Measurements from ENCODE around the gene IMPA2. TPM values are rescaled to one million over a fixed set of nuclear protein-coding genes. Genes with fewer than 3 reads are reported as not detected.

The IMPA2 gene
- polyA plus RNA-seq, 1 donor = 34.8 TPM

DNA sequence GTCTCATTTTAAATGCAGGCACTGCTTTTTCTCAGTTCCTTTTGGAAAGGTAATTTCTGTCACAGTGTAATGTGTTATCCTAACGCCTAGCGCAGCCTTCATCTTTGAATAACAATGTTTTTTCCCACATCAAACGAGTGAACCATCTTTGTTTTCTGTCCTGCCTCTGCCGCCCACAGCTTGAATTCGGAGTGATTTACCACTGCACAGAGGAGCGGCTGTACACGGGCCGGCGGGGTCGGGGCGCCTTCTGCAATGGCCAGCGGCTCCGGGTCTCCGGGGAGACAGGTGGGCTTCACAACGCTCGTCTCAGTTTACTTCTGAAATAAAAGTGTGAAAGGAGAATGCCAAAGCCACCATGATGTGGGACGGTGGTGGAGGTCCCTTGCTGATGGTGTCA is 32.8 kb downstream of the IMPA2 start:
- Histone ChIP-seq H3K27me3 (ENCODE audit: control insufficient read depth, insufficient read depth, low read length) (no peaks in the 10 kb centered on the region), H3K36me3 (ENCODE audit: control insufficient read depth, insufficient read depth, low read length) (peaks cover 40% of the 10 kb centered on the region), H3K9me3 (ENCODE audit: control insufficient read depth, low read depth, low read length) (no peaks in the 10 kb centered on the region), H3K27ac (ENCODE audit: low read length) (peak overlapping the region; percentile 65), H3K4me3 (ENCODE audit: low read length) (no peak overlapping the region), H3K4me1 (ENCODE audit: control insufficient read depth, insufficient read depth, low read length) (peaks cover 27% of the 10 kb centered on the region)
- no peak for DNase-seq
- no CpG with 5 or more reads among the region's 17 CpGs for WGBS (ENCODE audit: insufficient coverage, low lambda C conversion rate)

DNA sequence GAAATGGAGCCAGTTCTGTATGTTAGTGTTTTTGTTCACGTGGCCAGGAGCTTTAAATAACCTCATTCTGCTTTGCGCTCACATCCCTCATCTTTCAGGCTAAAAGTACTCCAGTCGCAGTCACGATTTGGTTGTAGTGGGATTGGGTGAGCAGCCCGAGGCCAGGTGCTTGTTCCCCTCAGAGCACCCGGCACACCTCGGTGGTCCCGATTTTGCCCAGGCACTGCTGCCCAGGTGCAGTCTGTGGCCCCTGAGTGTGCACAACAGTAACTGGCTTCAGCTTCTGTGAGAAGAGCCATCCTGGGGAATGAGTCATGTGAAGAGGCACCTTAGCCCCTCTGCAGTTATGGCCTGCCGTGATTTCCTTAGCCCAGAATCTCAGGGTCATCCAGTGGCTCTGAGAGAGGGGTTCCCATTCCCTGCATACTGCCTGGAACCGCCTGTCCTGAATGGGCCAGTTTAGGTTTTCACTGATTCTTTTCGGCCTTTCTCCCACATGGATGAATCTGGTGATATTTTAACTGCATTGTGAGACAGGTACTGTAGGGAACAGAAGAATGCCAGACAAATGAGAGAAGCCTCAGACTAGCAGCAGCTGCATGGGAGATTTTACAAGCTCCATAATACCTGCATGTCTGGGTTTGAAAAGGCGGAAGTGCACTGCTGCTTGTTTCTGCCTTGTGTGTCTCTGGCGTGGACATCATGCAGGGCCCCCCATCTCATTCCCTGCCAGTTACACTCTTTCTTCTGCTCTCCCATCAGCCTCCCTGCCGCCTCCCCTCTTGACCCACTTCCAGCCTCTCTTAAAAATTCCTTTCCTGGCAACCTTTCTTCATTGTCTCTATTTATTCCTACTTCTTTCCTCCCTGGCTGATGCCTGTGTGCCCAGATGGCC is 33.5 kb downstream of the IMPA2 start:
- Histone ChIP-seq H3K9me3 (ENCODE audit: control insufficient read depth, low read depth, low read length) (no peaks in the 10 kb centered on the region), H3K4me3 (ENCODE audit: low read length) (no peak overlapping the region), H3K4me1 (ENCODE audit: control insufficient read depth, insufficient read depth, low read length) (peaks cover 23% of the 10 kb centered on the region), H3K27ac (ENCODE audit: low read length) (peak overlapping the region; percentile 65), H3K36me3 (ENCODE audit: control insufficient read depth, insufficient read depth, low read length) (peaks cover 38% of the 10 kb centered on the region), H3K27me3 (ENCODE audit: control insufficient read depth, insufficient read depth, low read length) (no peaks in the 10 kb centered on the region)
- 93% methylated on average over 5 of the region's 14 CpGs for WGBS (ENCODE audit: insufficient coverage, low lambda C conversion rate)
- peak in 1 of 2 donors; percentile 55 for DNase-seq

DNA sequence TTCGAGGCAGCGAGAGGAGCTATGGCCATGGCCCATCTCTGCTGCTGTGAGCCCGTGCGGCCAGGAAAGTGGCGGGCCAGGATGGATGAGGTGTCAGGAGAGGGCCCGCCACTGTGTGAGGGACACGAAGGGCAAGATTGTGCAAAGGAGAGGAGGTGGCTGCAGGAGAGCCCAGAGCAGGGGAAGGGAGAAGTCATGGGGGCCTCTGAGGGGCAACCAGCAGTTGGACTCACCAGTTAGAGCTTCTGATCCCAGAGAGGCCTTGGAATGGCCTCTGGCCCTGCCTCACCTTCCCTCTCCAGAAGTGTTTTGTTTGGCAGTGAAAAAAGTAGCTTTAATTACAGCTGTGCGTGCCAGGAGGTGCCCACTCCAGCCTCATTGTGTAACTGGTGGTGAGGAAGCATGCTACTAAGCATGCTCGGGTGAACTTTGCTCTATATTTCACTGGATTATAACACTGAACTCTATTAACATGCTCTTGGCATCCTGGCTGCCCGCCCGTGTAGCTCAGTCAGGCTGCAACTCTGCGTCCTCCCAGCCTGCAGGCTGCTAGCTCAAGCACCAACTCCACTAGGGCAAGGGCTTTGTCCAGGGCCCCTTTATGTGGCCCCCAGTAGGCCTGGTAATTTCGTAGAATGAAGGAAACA is 34.2 kb downstream of the IMPA2 start:
- WGBS (ENCODE audit: insufficient coverage, low lambda C conversion rate) = no CpG with 5 or more reads among the region's 13 CpGs
- H3K36me3 ChIP-seq (ENCODE audit: control insufficient read depth, insufficient read depth, low read length) = peaks cover 32% of the 10 kb centered on the region
- no peaks in the 10 kb centered on the region for H3K9me3 ChIP-seq (ENCODE audit: control insufficient read depth, low read depth, low read length)
- peak; percentile 75 to 85 for DNase-seq
- H3K4me1 ChIP-seq (ENCODE audit: control insufficient read depth, insufficient read depth, low read length) = peaks cover 23% of the 10 kb centered on the region
- H3K4me3 ChIP-seq (ENCODE audit: low read length) = no peak overlapping the region
- H3K27ac ChIP-seq (ENCODE audit: low read length) = peak overlapping the region; percentile 65
- H3K27me3 ChIP-seq (ENCODE audit: control insufficient read depth, insufficient read depth, low read length) = no peaks in the 10 kb centered on the region

DNA sequence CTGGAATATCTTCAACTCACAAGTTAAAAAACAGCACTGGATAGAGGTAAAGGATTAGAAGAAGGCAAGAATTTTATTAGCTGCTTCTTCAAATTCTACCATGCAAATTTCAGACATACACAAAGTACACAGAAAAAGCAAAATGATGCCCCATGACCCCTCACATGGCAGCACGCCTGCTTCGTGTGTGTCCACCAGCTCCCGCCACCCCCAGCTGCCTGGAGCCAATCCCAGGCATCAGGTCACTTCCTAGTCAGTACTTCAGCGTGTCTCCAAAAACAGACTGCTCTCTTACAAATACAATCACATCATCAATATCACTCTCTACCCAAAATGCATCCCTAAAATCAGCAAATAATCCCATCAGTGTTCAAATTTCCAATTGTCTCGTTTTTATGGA is 35.8 kb downstream of the IMPA2 start:
- Histone ChIP-seq H3K9me3 (ENCODE audit: control insufficient read depth, low read depth, low read length) (no peaks in the 10 kb centered on the region), H3K27ac (ENCODE audit: low read length) (no peak overlapping the region), H3K4me1 (ENCODE audit: control insufficient read depth, insufficient read depth, low read length) (peaks cover 23% of the 10 kb centered on the region), H3K27me3 (ENCODE audit: control insufficient read depth, insufficient read depth, low read length) (no peaks in the 10 kb centered on the region), H3K36me3 (ENCODE audit: control insufficient read depth, insufficient read depth, low read length) (peaks cover 26% of the 10 kb centered on the region), H3K4me3 (ENCODE audit: low read length) (no peak overlapping the region)
- WGBS (ENCODE audit: insufficient coverage, low lambda C conversion rate) = 100% methylated on average over 1 of the region's 5 CpGs
- DNase-seq = no peak

DNA sequence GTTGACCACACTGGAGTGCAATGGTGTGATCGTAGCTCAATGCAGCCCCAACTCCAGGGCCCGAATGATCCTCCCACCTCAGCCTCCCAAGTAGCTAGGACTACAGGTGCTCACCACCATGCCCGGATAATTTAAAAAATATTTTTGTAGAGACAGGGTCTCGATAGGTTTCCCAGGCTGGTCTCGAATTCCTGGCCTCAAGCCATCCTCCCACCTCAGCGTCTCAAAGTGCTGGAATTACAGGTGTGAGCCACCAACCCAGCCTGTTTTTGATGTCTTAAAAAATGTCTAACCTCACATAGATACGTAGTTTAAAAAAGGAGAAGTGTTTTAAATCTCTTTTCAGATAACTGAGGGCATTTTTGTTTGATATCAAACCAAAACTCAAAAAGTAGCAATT is 37.6 kb downstream of the IMPA2 start:
- H3K4me3 ChIP-seq (ENCODE audit: low read length) = no peak overlapping the region
- peaks cover 12% of the 10 kb centered on the region for H3K36me3 ChIP-seq (ENCODE audit: control insufficient read depth, insufficient read depth, low read length)
- peaks cover 23% of the 10 kb centered on the region for H3K4me1 ChIP-seq (ENCODE audit: control insufficient read depth, insufficient read depth, low read length)
- H3K27ac ChIP-seq (ENCODE audit: low read length) = no peak overlapping the region
- no peaks in the 10 kb centered on the region for H3K27me3 ChIP-seq (ENCODE audit: control insufficient read depth, insufficient read depth, low read length)
- no peak for DNase-seq
- WGBS (ENCODE audit: insufficient coverage, low lambda C conversion rate) = 92% methylated on average over 2 of the region's 7 CpGs
- H3K9me3 ChIP-seq (ENCODE audit: control insufficient read depth, low read depth, low read length) = no peaks in the 10 kb centered on the region

DNA sequence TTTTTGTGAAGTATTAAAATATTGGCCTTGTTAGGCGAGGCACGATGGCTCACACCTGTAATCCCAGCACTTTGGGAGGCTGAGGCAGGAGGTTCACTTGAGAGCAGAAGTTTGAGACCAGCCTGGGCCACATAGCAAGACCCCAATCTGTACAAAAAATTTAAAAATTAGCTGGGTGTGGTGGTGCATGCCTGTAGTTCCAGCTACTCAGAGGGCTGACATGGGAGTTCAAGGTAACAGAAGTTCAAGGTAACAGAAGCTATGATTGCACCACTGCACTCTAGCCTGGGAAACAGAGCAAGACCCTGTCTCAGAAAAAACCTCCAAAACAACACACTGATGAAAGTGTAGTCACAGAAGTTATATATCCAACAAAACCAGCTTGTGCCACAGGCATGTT is 39.8 kb downstream of the IMPA2 start:
- peaks cover 11% of the 10 kb centered on the region for H3K36me3 ChIP-seq (ENCODE audit: control insufficient read depth, insufficient read depth, low read length)

DNA sequence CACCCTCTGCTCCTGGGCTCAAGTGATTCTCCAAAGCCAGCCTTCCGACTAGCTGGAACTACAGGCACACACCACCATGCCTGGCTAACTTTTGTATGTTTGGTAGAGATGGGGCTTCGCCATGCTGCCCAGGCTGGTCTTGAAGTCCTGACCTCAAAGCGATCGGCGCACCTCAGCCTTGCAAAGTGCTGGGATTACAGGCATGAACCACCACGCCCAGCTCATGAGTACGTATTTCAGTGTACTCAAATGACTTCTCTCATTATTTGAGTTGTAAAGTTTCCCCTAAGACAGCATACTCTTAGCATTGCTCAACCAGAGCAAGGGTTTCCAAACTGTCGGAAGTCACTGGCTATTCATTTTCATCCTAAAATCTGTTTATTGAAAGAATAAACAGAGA is 40.3 kb downstream of the IMPA2 start:
- H3K4me3 ChIP-seq (ENCODE audit: low read length) = no peak overlapping the region
- no peaks in the 10 kb centered on the region for H3K4me1 ChIP-seq (ENCODE audit: control insufficient read depth, insufficient read depth, low read length)
- H3K27ac ChIP-seq (ENCODE audit: low read length) = no peak overlapping the region
- WGBS (ENCODE audit: insufficient coverage, low lambda C conversion rate) = 100% methylated on average over 1 of the region's 8 CpGs
- peaks cover 10% of the 10 kb centered on the region for H3K36me3 ChIP-seq (ENCODE audit: control insufficient read depth, insufficient read depth, low read length)
- H3K27me3 ChIP-seq (ENCODE audit: control insufficient read depth, insufficient read depth, low read length) = no peaks in the 10 kb centered on the region
- no peak for DNase-seq
- H3K9me3 ChIP-seq (ENCODE audit: control insufficient read depth, low read depth, low read length) = no peaks in the 10 kb centered on the region

More for the DNA sequence above, 39.8 kb downstream of the IMPA2 start:
- H3K4me3 ChIP-seq (ENCODE audit: low read length) = no peak overlapping the region
- H3K4me1 ChIP-seq (ENCODE audit: control insufficient read depth, insufficient read depth, low read length) = peaks cover 1% of the 10 kb centered on the region
- DNase-seq = no peak
- WGBS (ENCODE audit: insufficient coverage, low lambda C conversion rate) = no CpG with 5 or more reads among the region's 2 CpGs
- H3K27ac ChIP-seq (ENCODE audit: low read length) = no peak overlapping the region
- H3K27me3 ChIP-seq (ENCODE audit: control insufficient read depth, insufficient read depth, low read length) = no peaks in the 10 kb centered on the region
- no peaks in the 10 kb centered on the region for H3K9me3 ChIP-seq (ENCODE audit: control insufficient read depth, low read depth, low read length)

DNA sequence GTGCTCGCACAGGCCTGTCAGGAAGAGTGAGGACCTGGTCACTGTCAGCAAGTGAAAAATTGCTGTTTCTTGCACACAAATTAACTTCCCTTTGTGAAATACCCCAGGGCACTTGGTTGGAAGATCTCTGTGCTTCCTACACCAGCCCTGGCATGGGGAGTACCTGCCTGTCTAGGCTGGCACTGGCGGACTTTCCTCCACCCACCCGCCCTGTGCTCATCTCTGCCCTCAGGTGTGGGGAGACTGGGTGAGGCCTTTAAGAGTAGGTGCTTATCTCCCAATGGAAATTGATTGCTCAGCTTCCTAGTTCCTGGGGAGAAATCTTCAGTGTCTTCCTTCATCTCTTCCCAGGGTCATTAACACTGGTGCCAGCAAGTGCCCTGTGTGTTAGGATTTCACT is 42.1 kb downstream of the IMPA2 start:
- Histone ChIP-seq H3K4me1 (ENCODE audit: control insufficient read depth, insufficient read depth, low read length) (no peaks in the 10 kb centered on the region), H3K9me3 (ENCODE audit: control insufficient read depth, low read depth, low read length) (no peaks in the 10 kb centered on the region), H3K4me3 (ENCODE audit: low read length) (no peak overlapping the region), H3K27ac (ENCODE audit: low read length) (no peak overlapping the region), H3K27me3 (ENCODE audit: control insufficient read depth, insufficient read depth, low read length) (no peaks in the 10 kb centered on the region), H3K36me3 (ENCODE audit: control insufficient read depth, insufficient read depth, low read length) (peaks cover 7% of the 10 kb centered on the region)
- no CpG with 5 or more reads among the region's 3 CpGs for WGBS (ENCODE audit: insufficient coverage, low lambda C conversion rate)
- peak in 1 of 2 donors; percentile 37 for DNase-seq

DNA sequence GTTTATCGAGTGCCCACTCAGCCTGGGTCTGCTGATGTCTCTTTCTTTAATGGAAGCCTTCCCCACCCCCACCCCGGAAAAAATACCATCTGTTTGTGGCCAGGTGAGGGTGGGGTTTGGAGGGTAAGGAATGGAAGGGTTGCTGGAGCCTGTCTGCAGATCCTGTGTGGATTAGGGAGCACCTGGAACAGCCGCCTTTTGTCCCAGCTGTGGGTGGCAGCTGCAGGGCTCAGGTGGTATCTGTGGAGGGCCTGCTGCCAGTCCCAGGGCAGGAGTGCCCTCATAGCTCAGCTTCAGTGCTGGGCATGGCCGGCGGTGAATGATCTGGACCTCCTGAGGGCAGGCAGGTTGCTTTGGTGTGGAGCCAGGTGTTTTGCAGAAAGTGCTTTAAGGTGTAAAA is 45.3 kb downstream of the IMPA2 start:
- peaks cover 27% of the 10 kb centered on the region for H3K36me3 ChIP-seq (ENCODE audit: control insufficient read depth, insufficient read depth, low read length)
- WGBS (ENCODE audit: insufficient coverage, low lambda C conversion rate) = no CpG with 5 or more reads among the region's 5 CpGs
- H3K27ac ChIP-seq (ENCODE audit: low read length) = no peak overlapping the region

DNA sequence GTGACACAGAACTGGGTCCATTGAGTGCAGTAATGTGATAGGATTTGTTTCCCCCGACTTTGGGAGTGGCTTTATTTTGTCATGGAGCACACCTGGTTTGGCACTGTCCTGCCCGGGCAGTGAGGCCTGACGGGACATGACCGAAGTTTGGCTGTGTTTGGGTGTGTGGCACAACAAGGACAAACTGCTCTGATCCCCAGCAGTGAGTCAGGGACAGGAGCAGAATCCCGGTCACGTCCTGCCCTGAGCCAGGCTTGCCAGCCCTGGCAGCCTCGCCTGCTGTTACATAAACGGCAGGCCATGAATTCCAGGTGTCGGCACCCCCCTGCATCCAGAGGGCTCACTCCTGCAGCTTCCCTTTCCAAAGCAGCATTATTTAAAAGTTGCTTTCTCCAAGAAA is 45.7 kb downstream of the IMPA2 start:
- Histone ChIP-seq H3K27me3 (ENCODE audit: control insufficient read depth, insufficient read depth, low read length) (no peaks in the 10 kb centered on the region), H3K9me3 (ENCODE audit: control insufficient read depth, low read depth, low read length) (no peaks in the 10 kb centered on the region), H3K4me1 (ENCODE audit: control insufficient read depth, insufficient read depth, low read length) (peaks cover 4% of the 10 kb centered on the region), H3K36me3 (ENCODE audit: control insufficient read depth, insufficient read depth, low read length) (peaks cover 27% of the 10 kb centered on the region), H3K4me3 (ENCODE audit: low read length) (no peak overlapping the region), H3K27ac (ENCODE audit: low read length) (no peak overlapping the region)
- WGBS (ENCODE audit: insufficient coverage, low lambda C conversion rate) = no CpG with 5 or more reads among the region's 9 CpGs
- no peak for DNase-seq

More for the DNA sequence above, 45.3 kb downstream of the IMPA2 start:
- H3K9me3 ChIP-seq (ENCODE audit: control insufficient read depth, low read depth, low read length) = no peaks in the 10 kb centered on the region
- no peak overlapping the region for H3K4me3 ChIP-seq (ENCODE audit: low read length)
- no peaks in the 10 kb centered on the region for H3K27me3 ChIP-seq (ENCODE audit: control insufficient read depth, insufficient read depth, low read length)
- H3K4me1 ChIP-seq (ENCODE audit: control insufficient read depth, insufficient read depth, low read length) = peaks cover 4% of the 10 kb centered on the region
- no peak for DNase-seq
